IMR-90 (cell line): ENCODE measurements around the gene GNL2. TPM values are rescaled to one million over a fixed set of nuclear protein-coding genes. Genes with fewer than 3 reads are reported as not detected.
A peak's percentile ranks its signal among the peaks of the same experiment; 100 is the strongest.
"Not testable (repeated sequence)": the region's sequence is repeated elsewhere in the genome, so short reads cannot be mapped to it uniquely, and the experiment has no call there.

ENCODE experiments used
- ATAC-seq: fragments of 200-7000 bp; cut with Tn5 transposase; 2 replicates; pipeline ENCODE4 v1.9.1; 2020; ENCODE audit warnings: low read depth, mild to moderate bottlenecking, moderate library complexity
- BruUV-seq: library from RNA; stranded (reverse); fragments of 400-500 nt; replicated peaks from 2 replicates; lab custom pipeline; 2021; lab: Mats Ljungman, UMichigan
- CTCF ChIA-PET: fragments of 300-600 bp; formaldehyde crosslinking; extraction: SDS; loops from one replicate; lab custom pipeline; 2021; ENCODE audit warnings: antibody characterized with exemption; lab: Yijun Ruan, JAX
- POLR2A ChIA-PET: fragments of 300-600 bp; sonication (Branson Sonifier 250); formaldehyde crosslinking; loops from one replicate; lab custom pipeline; 2022; ENCODE audit warnings: antibody characterized with exemption; ENCODE audit not compliant: unreplicated experiment; lab: Charles Lee
- DNase-seq: peaks from one replicate; pipeline ENCODE4 v3.0.0; 2013
- H2AFZ ChIP-seq: replicated peaks from 2 replicates; pipeline ENCODE3; 2013; ENCODE audit warnings: low read length, mild to moderate bottlenecking; ENCODE audit not compliant: poor library complexity
- H2AK5ac ChIP-seq: 2 replicates; pipeline ENCODE4 v1.6.1; 2013; ENCODE audit warnings: low read depth, low read length, inconsistent platforms
- H2AK9ac ChIP-seq: replicated peaks from 2 replicates; pipeline ENCODE3; 2013; ENCODE audit warnings: mild to moderate bottlenecking, low read depth, low read length, moderate library complexity; ENCODE audit not compliant: poor library complexity
- H2BK120ac ChIP-seq: 2 replicates; pipeline ENCODE4 v1.6.1; 2013; ENCODE audit warnings: low read depth, low read length, inconsistent platforms
- H2BK15ac ChIP-seq: 3 replicates; pipeline ENCODE4 v1.6.1; 2013; ENCODE audit warnings: low read depth, low read length, inconsistent platforms
- H2BK20ac ChIP-seq: 2 replicates; pipeline ENCODE4 v1.6.1; 2013; ENCODE audit warnings: low read depth, mild to moderate bottlenecking, inconsistent platforms, low read length, moderate library complexity
- H2BK5ac ChIP-seq: 2 replicates; pipeline ENCODE4 v1.6.1; 2013; ENCODE audit warnings: mild to moderate bottlenecking, low read depth, low read length, inconsistent platforms; ENCODE audit not compliant: poor library complexity, severe bottlenecking
- H3K14ac ChIP-seq: replicated peaks from 2 replicates; pipeline ENCODE4 v1.6.1; 2013; ENCODE audit warnings: low read depth, low read length, inconsistent platforms
- H3K18ac ChIP-seq: 2 replicates; pipeline ENCODE4 v1.6.1; 2013; ENCODE audit warnings: low read depth, low read length, control low read depth
- H3K23ac ChIP-seq: 2 replicates; pipeline ENCODE4 v1.6.1; 2013; ENCODE audit warnings: low read depth, low read length, inconsistent platforms
- H3K27ac ChIP-seq: 2 replicates; pipeline ENCODE4 v1.5.1; 2013; ENCODE audit warnings: mild to moderate bottlenecking, control low read depth, low read length; ENCODE audit not compliant: insufficient read depth
- H3K27me3 ChIP-seq: 2 replicates; pipeline ENCODE4 v1.6.1; 2013; ENCODE audit warnings: low read length; ENCODE audit not compliant: control insufficient read depth, insufficient read depth
- H3K36me3 ChIP-seq: 2 replicates; pipeline ENCODE4 v1.6.1; 2013; ENCODE audit warnings: low read length, mixed read lengths; ENCODE audit not compliant: control insufficient read depth, insufficient read depth
- H3K4ac ChIP-seq: 2 replicates; pipeline ENCODE4 v1.6.1; 2013; ENCODE audit warnings: low read depth, low read length, inconsistent platforms
- H3K4me1 ChIP-seq: 2 replicates; pipeline ENCODE4 v1.6.1; 2013; ENCODE audit warnings: low read length, mixed read lengths; ENCODE audit not compliant: control insufficient read depth, insufficient read depth
- H3K4me2 ChIP-seq: 2 replicates; pipeline ENCODE4 v1.6.1; 2013; ENCODE audit warnings: low read depth, mild to moderate bottlenecking, control low read depth, low read length, moderate library complexity
- H3K4me3 ChIP-seq: 2 replicates; pipeline ENCODE4 v1.5.1; 2013; ENCODE audit warnings: low read depth, mild to moderate bottlenecking, control low read depth, low read length, moderate library complexity; ENCODE audit not compliant: insufficient read depth
- H3K56ac ChIP-seq: 2 replicates; pipeline ENCODE4 v1.6.1; 2013; ENCODE audit warnings: low read length, inconsistent platforms; ENCODE audit not compliant: insufficient read depth; ENCODE audit errors: extremely low read depth
- H3K79me1 ChIP-seq, 2 experiments: 2 replicates each; pipeline ENCODE4 v1.6.1; 2013; ENCODE audit warnings: low read length in 2 of 2, inconsistent platforms in 1 of 2, low read depth in 1 of 2
- H3K9ac ChIP-seq: 2 replicates; pipeline ENCODE4 v1.6.1; 2013; ENCODE audit warnings: low read depth, low read length, control low read depth
- H3K9me1 ChIP-seq: 2 replicates; pipeline ENCODE4 v1.6.1; 2013; ENCODE audit warnings: low read length, inconsistent platforms; ENCODE audit not compliant: insufficient read depth
- H3K9me3 ChIP-seq: 2 replicates; pipeline ENCODE4 v1.6.1; 2013; ENCODE audit warnings: low read length; ENCODE audit not compliant: control insufficient read depth, insufficient read depth
- H4K20me1 ChIP-seq: 2 replicates; pipeline ENCODE4 v1.6.1; 2013; ENCODE audit warnings: low read length, inconsistent platforms; ENCODE audit not compliant: insufficient read depth
- H4K5ac ChIP-seq: 2 replicates; pipeline ENCODE4 v1.6.1; 2013; ENCODE audit warnings: mild to moderate bottlenecking, low read depth, low read length, control low read depth
- H4K8ac ChIP-seq, 2 experiments: 2 replicates each; pipeline ENCODE4 v1.6.1; 2013; ENCODE audit warnings: low read depth in 2 of 2, low read length in 2 of 2, control low read depth in 1 of 2, inconsistent platforms in 1 of 2
- H4K91ac ChIP-seq: 2 replicates; pipeline ENCODE4 v1.6.1; 2013; ENCODE audit warnings: low read depth, low read length, inconsistent platforms; ENCODE audit not compliant: insufficient read depth
- WGBS, 2 experiments: methylation state at CpG; one replicate each; pipeline versions ENCODE4 v1.1.5 to v1.1.7; 2013; ENCODE audit warnings: missing lambda C conversion rate in 2 of 2; ENCODE audit not compliant: insufficient read length in 1 of 2; ENCODE audit errors: extremely low coverage in 2 of 2; 5-methylcytosine and 5-hydroxymethylcytosine counted together
- dilution Hi-C: fragments of 300-500 bp; cut with HindIII; formaldehyde crosslinking; loops from one replicate; pipeline ENCODE4 v1.14.3; 2018; ENCODE audit warnings: low sequenced_read_pairs; ENCODE audit not compliant: unreplicated experiment
- in situ Hi-C: fragments of 300-500 bp; cut with MboI; formaldehyde crosslinking; loops from 3 replicates; pipeline ENCODE4 v1.14.3; 2019; ENCODE audit warnings: low sequenced_read_pairs, inconsistent platforms, mixed read lengths
- intact Hi-C: fragments of 100-400 bp; cut with micrococcal nuclease; formaldehyde crosslinking; loops from 2 replicates; pipeline ENCODE4 v1.10.0; 2022
- polyA plus RNA-seq, 3 experiments: library from polyadenylated mRNA; depleted of rRNA; stranded (reverse); fragments of >200 nt; gene quantifications; 2 replicates each; pipeline ENCODE4 v1.2.3, GENCODE V29; 2012; ENCODE audit warnings: low replicate concordance in 1 of 3
- total RNA-seq: library from RNA; depleted of rRNA; stranded (reverse); fragments of >200 nt; gene quantifications from 2 replicates; pipeline ENCODE4 v1.2.3, GENCODE V29; 2012

The GNL2 gene
- total and polyA plus RNA-seq, 2 of the 4 experiments (the other 2 are of a cell fraction) = 42.9 to 77.4 TPM

- H3K9me3 ChIP-seq, H2BK120ac ChIP-seq, DNase-seq, H3K36me3 ChIP-seq, H2BK20ac ChIP-seq, H3K4ac ChIP-seq, dilution Hi-C loops, H3K4me3 ChIP-seq, H2AK9ac ChIP-seq, intact Hi-C loops, H3K27ac ChIP-seq, in situ Hi-C loops, H3K14ac ChIP-seq, H3K18ac ChIP-seq, BruUV-seq, CTCF ChIA-PET, POLR2A ChIA-PET, H3K4me1 ChIP-seq, H2BK5ac ChIP-seq, H3K27me3 ChIP-seq, H4K8ac ChIP-seq, ATAC-seq, H2BK15ac ChIP-seq, H3K4me2 ChIP-seq, H3K9ac ChIP-seq, H4K91ac ChIP-seq, H4K5ac ChIP-seq, H3K56ac ChIP-seq, H2AFZ ChIP-seq, H3K23ac ChIP-seq: not testable (repeated sequence)
- Histone ChIP-seq H4K20me1 (peaks cover 16% of the 10 kb centered on the region; the same call in 1 of the 2 replicates), H3K9me1 (peaks cover 14% of the 10 kb centered on the region), H3K79me1 (peaks cover 17 to 29% of the 10 kb centered on the region in 2 experiments), H2AK5ac (0 out of 2 replicates have a peak overlapping the region, but pooled peaks have one; percentile 37)
- WGBS, 2 experiments = no CpG with 5 or more reads among the region's 4 CpGs
Measured at GRCh38 chr1:37532418-37533156, 63.1 kb downstream of the GNL2 start.

GRCh38 chr1:37529888-37530287 is 65.8 kb downstream of the GNL2 start:
- Histone ChIP-seq H3K9me1 (peaks cover 13% of the 10 kb centered on the region), H3K79me1 (peaks cover 8 to 16% of the 10 kb centered on the region in 2 experiments)
- H3K9ac ChIP-seq, H2AK9ac ChIP-seq, H2AFZ ChIP-seq, H4K20me1 ChIP-seq, ATAC-seq, H4K5ac ChIP-seq, H4K8ac ChIP-seq, H3K4me2 ChIP-seq, H3K27ac ChIP-seq, H2BK5ac ChIP-seq, POLR2A ChIA-PET, H3K4me3 ChIP-seq, H3K18ac ChIP-seq, H3K27me3 ChIP-seq, dilution Hi-C loops, H2AK5ac ChIP-seq, in situ Hi-C loops, H3K9me3 ChIP-seq, H2BK20ac ChIP-seq, H3K14ac ChIP-seq, BruUV-seq, H2BK120ac ChIP-seq, H3K4me1 ChIP-seq, DNase-seq, H3K4ac ChIP-seq, intact Hi-C loops, H4K91ac ChIP-seq, H3K23ac ChIP-seq, H3K36me3 ChIP-seq, H2BK15ac ChIP-seq, H3K56ac ChIP-seq: not testable (repeated sequence)
- no CpG with 5 or more reads among the region's 1 CpG for WGBS, 2 experiments
- CTCF ChIA-PET = interaction anchor here (0.6 kb wide), 1 partner anchor 388 kb away, joined by 5 read pairs; no protein-coding TSS in a partner anchor
